Neural cell (in vitro differentiated cells): ENCODE measurements around the gene TRAPPC2L. TPM values are rescaled to one million over a fixed set of nuclear protein-coding genes. Genes with fewer than 3 reads are reported as not detected.
A peak's percentile ranks its signal among the peaks of the same experiment; 100 is the strongest.

ENCODE experiments used
- H2AFZ ChIP-seq: fragments of 200-600, 300-800 bp; sonication (generic), shearing (Covaris generic); 2 replicates; pipeline ENCODE4 v1.6.0; 2014; ENCODE audit warnings: low read depth, mild to moderate bottlenecking, antibody characterized with exemption, low read length, moderate library complexity
- H3F3A ChIP-seq: fragments of 200-600 bp; shearing (Covaris generic); 2 replicates; pipeline ENCODE4 v1.6.1; 2016; ENCODE audit warnings: mild to moderate bottlenecking, moderate library complexity, mixed read lengths, antibody characterized with exemption, low read length; ENCODE audit not compliant: insufficient read depth, poor library complexity, severe bottlenecking
- H3K27ac ChIP-seq: fragments of 200-600, 300-800 bp; sonication (generic), shearing (Covaris generic); 2 replicates; pipeline ENCODE4 v1.5.1; 2014; ENCODE audit warnings: mild to moderate bottlenecking, low read length, moderate library complexity
- H3K27me3 ChIP-seq: fragments of 300-800, 200-600 bp; sonication (generic), shearing (Covaris generic); 2 replicates; pipeline ENCODE4 v1.6.0; 2014; ENCODE audit warnings: mild to moderate bottlenecking, low read depth, low read length, moderate library complexity; ENCODE audit not compliant: insufficient read depth
- H3K36me3 ChIP-seq: fragments of 300-800, 200-600 bp; sonication (generic), shearing (Covaris generic); 2 replicates; pipeline ENCODE4 v1.5.1; 2014; ENCODE audit warnings: mild to moderate bottlenecking, antibody characterized with exemption, low read length, moderate library complexity; ENCODE audit not compliant: insufficient read depth
- H3K4me2 ChIP-seq: fragments of 300-800, 200-600 bp; sonication (generic), shearing (Covaris generic); 2 replicates; pipeline ENCODE4 v1.6.0; 2014; ENCODE audit warnings: mild to moderate bottlenecking, low read length
- H3K4me3 ChIP-seq: fragments of 300-800, 200-600 bp; sonication (generic), shearing (Covaris generic); 2 replicates; pipeline ENCODE4 v1.5.1; 2014; ENCODE audit warnings: mild to moderate bottlenecking, low read length, moderate library complexity
- H3K79me2 ChIP-seq: fragments of 200-600 bp; shearing (Covaris generic); replicated peaks from 2 replicates; pipeline ENCODE4 v1.6.0; 2014; ENCODE audit warnings: mild to moderate bottlenecking, low read length, moderate library complexity; ENCODE audit not compliant: insufficient read depth
- H3K9ac ChIP-seq: fragments of 300-800, 200-600 bp; sonication (generic), shearing (Covaris generic); 2 replicates; pipeline ENCODE4 v1.6.1; 2016; ENCODE audit warnings: mild to moderate bottlenecking, low read length, mixed read lengths
- H3K9me2 ChIP-seq: fragments of 200-600 bp; shearing (Covaris generic); 2 replicates; pipeline ENCODE4 v1.6.1; 2016; ENCODE audit warnings: mild to moderate bottlenecking, low read length, mixed read lengths; ENCODE audit not compliant: insufficient read depth
- H3K9me3 ChIP-seq: fragments of 200-600, 300-800 bp; sonication (generic), shearing (Covaris generic); 2 replicates; pipeline ENCODE4 v1.6.1; 2016; ENCODE audit warnings: mild to moderate bottlenecking, mixed run types, low read length, moderate library complexity, mixed read lengths
- H4K20me1 ChIP-seq: fragments of 200-600 bp; shearing (Covaris generic); 2 replicates; pipeline ENCODE4 v1.6.1; 2016; ENCODE audit warnings: mild to moderate bottlenecking, mixed run types; ENCODE audit not compliant: insufficient read depth
- CTCF ChIP-seq: fragments of 450-650 bp; IDR thresholded peaks from 2 replicates; pipeline ENCODE4 v1.5.1; 2014; ENCODE audit warnings: antibody characterized with exemption, mild to moderate bottlenecking, moderate library complexity; ENCODE audit not compliant: poor library complexity, severe bottlenecking
- EP300 ChIP-seq: fragments of 450-650 bp; conservative IDR thresholded peaks from 2 replicates; pipeline ENCODE4 v1.6.1; 2014; ENCODE audit warnings: antibody characterized with exemption, mild to moderate bottlenecking, moderate library complexity; ENCODE audit not compliant: poor library complexity, severe bottlenecking
- EZH2 ChIP-seq: fragments of 200-600, 300-800 bp; shearing (Covaris generic), sonication (generic); IDR thresholded peaks from 2 replicates; pipeline ENCODE4 v1.6.1; 2014; ENCODE audit warnings: antibody characterized with exemption, low read length, borderline replicate concordance, mild to moderate bottlenecking; ENCODE audit not compliant: insufficient read depth, poor library complexity, severe bottlenecking
- MXI1 ChIP-seq: fragments of 450-650 bp; conservative IDR thresholded peaks from 2 replicates; pipeline ENCODE4 v1.6.1; 2014; ENCODE audit warnings: antibody characterized with exemption, mild to moderate bottlenecking; ENCODE audit not compliant: poor library complexity, severe bottlenecking
- POLR2AphosphoS5 ChIP-seq: IDR thresholded peaks from 2 replicates; pipeline ENCODE4 v1.6.1; 2012
- RAD21 ChIP-seq: fragments of 450-650 bp; conservative IDR thresholded peaks from 2 replicates; pipeline ENCODE4 v1.6.1; 2014; ENCODE audit warnings: antibody characterized with exemption, mild to moderate bottlenecking, moderate library complexity
- REST ChIP-seq: IDR thresholded peaks from 2 replicates; pipeline ENCODE4 v1.6.1; 2012; ENCODE audit warnings: borderline replicate concordance
- SMC3 ChIP-seq: fragments of 450-650 bp; conservative IDR thresholded peaks from 2 replicates; pipeline ENCODE4 v1.6.1; 2014; ENCODE audit warnings: antibody characterized with exemption, mild to moderate bottlenecking, moderate library complexity; ENCODE audit not compliant: poor library complexity
- TAF1 ChIP-seq: IDR thresholded peaks from 2 replicates; pipeline ENCODE4 v1.6.1; 2012; ENCODE audit warnings: low read depth
- polyA plus RNA-seq: library from polyadenylated mRNA; depleted of rRNA; stranded (reverse); fragments of >200 nt; gene quantifications from 2 replicates; pipeline ENCODE4 v1.2.3, GENCODE V29; 2014

Gene TRAPPC2L
- polyA plus RNA-seq, 1 donor from 2014 or later: 70.2 TPM

GRCh38 chr16:88856122-88856827 is 652 bp upstream of the TRAPPC2L start:
- Histone ChIP-seq H3K27ac (no peak overlapping the region), H4K20me1 (no peaks in the 10 kb centered on the region), H3F3A (no peaks in the 10 kb centered on the region), H3K9me3 (no peaks in the 10 kb centered on the region), H2AFZ (no peak overlapping the region), H3K4me3 (peak overlapping the region; percentile 82), H3K9ac (peak overlapping the region; percentile 74), H3K27me3 (no peaks in the 10 kb centered on the region), H3K36me3 (no peaks in the 10 kb centered on the region), H3K9me2 (no peaks in the 10 kb centered on the region), H3K4me2 (peak overlapping the region; percentile 42), H3K79me2 (no peaks in the 10 kb centered on the region)
- TF ChIP-seq RAD21: no peak
- TF ChIP-seq EP300: no peak
- TF ChIP-seq MXI1: no peak
- no peak for TF ChIP-seq TAF1
- no peak for TF ChIP-seq POLR2AphosphoS5
- no peak for TF ChIP-seq EZH2
- TF ChIP-seq SMC3: no peak
- TF ChIP-seq REST: no peak
- TF ChIP-seq CTCF: no peak

- peak overlapping the region; percentile 82 for H3K4me3 ChIP-seq
- peak overlapping the region; percentile 74 for H3K9ac ChIP-seq
- H3K79me2 ChIP-seq: no peaks in the 10 kb centered on the region
- H3K4me2 ChIP-seq: peak overlapping the region; percentile 89
- H3K36me3 ChIP-seq: no peaks in the 10 kb centered on the region
- H3K9me2 ChIP-seq: no peaks in the 10 kb centered on the region
- peak overlapping the region; percentile 48 for H3K27ac ChIP-seq
- peak overlapping the region; percentile 62 for H2AFZ ChIP-seq
- no peaks in the 10 kb centered on the region for H4K20me1 ChIP-seq
- H3K9me3 ChIP-seq: no peaks in the 10 kb centered on the region
- TF ChIP-seq EP300 (no peak), MXI1 (no peak), TAF1 (no peak), SMC3 (peak; percentile 67), POLR2AphosphoS5 (no peak), REST (no peak), RAD21 (peak; percentile 56), EZH2 (no peak), CTCF (peak; percentile 74)
- H3F3A ChIP-seq: no peaks in the 10 kb centered on the region
- H3K27me3 ChIP-seq: no peaks in the 10 kb centered on the region
Measured at GRCh38 chr16:88857728-88858339, 907 bp downstream of the TRAPPC2L start.
